Measurements from ENCODE around the gene XYLT1. TPM values are rescaled to one million over a fixed set of nuclear protein-coding genes. Genes with fewer than 3 reads are reported as not detected.

The XYLT1 gene
- total and polyA plus RNA-seq, 2 of the 8 experiments (the other 6 are each of a cell fraction or from before 2014, with no cell fraction given): 6.6 to 25.4 TPM

GRCh38 chr16:17135439-17135838 is 335.3 kb downstream of the XYLT1 start:
- CTCF ChIA-PET (ENCODE audit: partially characterized antibody): interaction anchor here (0.5 to 2.4 kb wide), 12 partner anchors 10 to 447 kb away, joined by 3 to 11 read pairs (median 4); no protein-coding TSS in a partner anchor
- POLR2A ChIA-PET (ENCODE audit: partially characterized antibody): interaction anchor here (0.6 kb wide), 1 partner anchor 309 kb away, joined by 3 read pairs; no protein-coding TSS in a partner anchor

More at GRCh38 chr16:17135439-17135838, 335.3 kb downstream of the XYLT1 start:
- Histone ChIP-seq H3K14ac (ENCODE audit: insufficient read length) (no peak overlapping the region), H3K79me2 (ENCODE audit: control insufficient read depth in 1 of 2, insufficient read depth in 2 of 2, low read length in 2 of 2) (no peaks in the 10 kb centered on the region), H3K4me1 (replicated peaks in 1 of 4; ENCODE audit: control insufficient read depth in 3 of 4, insufficient read depth in 4 of 4, low read length in 3 of 4) (peaks cover 0 to 4% (median 2%) of the 10 kb centered on the region in 4 experiments; a peak in 3 of 7 replicates), H2BK12ac (ENCODE audit: low read depth, low read length) (no peak overlapping the region), H3K23me2 (ENCODE audit: low read depth, low read length) (no peaks in the 10 kb centered on the region), H3K9me3 (ENCODE audit: insufficient read depth in 2 of 2, low read depth in 1 of 2, low read length in 1 of 2) (no peaks in the 10 kb centered on the region), H3K27ac (ENCODE audit: low read depth, low read length) (no peak overlapping the region), H4K8ac (ENCODE audit: extremely low read depth, insufficient read depth, low read length) (no peak overlapping the region), H4K20me1 (replicated peaks in 1 of 2; ENCODE audit: control insufficient read depth in 1 of 2, insufficient read depth in 2 of 2, low read length in 2 of 2) (peaks cover 0 to 1% of the 10 kb centered on the region in 2 experiments), H3K36me3 (ENCODE audit: control insufficient read depth in 2 of 4, insufficient read depth in 4 of 4, low read length in 3 of 4) (no peaks in the 10 kb centered on the region), H3K79me1 (ENCODE audit: low read depth, low read length) (no peaks in the 10 kb centered on the region), H2BK15ac (ENCODE audit: low read length) (no peak overlapping the region), H3K23ac (ENCODE audit: insufficient read length) (no peak overlapping the region), H3K9ac (replicated peaks in 1 of 4; ENCODE audit: extremely low read depth in 1 of 4, low read depth in 3 of 4, low read length in 3 of 4) (no peak overlapping the region), H3K56ac (replicated peaks; ENCODE audit: insufficient read length, low read depth, low read length) (no peak overlapping the region), H2BK20ac (ENCODE audit: low read length) (no peak overlapping the region), H3K18ac (ENCODE audit: extremely low read depth, low read length) (no peak overlapping the region), H2AK5ac (ENCODE audit: low read depth, low read length) (no peak overlapping the region), H3K4me2 (ENCODE audit: insufficient read depth in 1 of 2, low read depth in 2 of 2, low read length in 2 of 2) (no peak overlapping the region), H2AFZ (ENCODE audit: low read length) (no peak overlapping the region), H4K91ac (replicated peaks; ENCODE audit: insufficient read length, low read length) (no peak overlapping the region), H3K4me3 (ENCODE audit: extremely low read depth in 1 of 4, insufficient read depth in 2 of 4, low read depth in 3 of 4, low read length in 4 of 4) (no peak overlapping the region), H3K27me3 (replicated peaks in 1 of 4; ENCODE audit: control insufficient read depth in 3 of 4, extremely low read depth in 1 of 4, insufficient read depth in 3 of 4, low read length in 3 of 4) (no peaks in the 10 kb centered on the region), H2BK120ac (replicated peaks; ENCODE audit: low read depth, low read length) (no peak overlapping the region), H2BK5ac (ENCODE audit: low read depth, low read length) (no peak overlapping the region), H4K5ac (ENCODE audit: insufficient read length, low read depth, low read length) (no peak overlapping the region), H3K4ac (replicated peaks; ENCODE audit: insufficient read length, low read depth, low read length) (no peak overlapping the region)
- DNase-seq (ENCODE audit: low read depth in 1 of 2, low spot score in 2 of 2) (no peak), FAIRE-seq (no peak)
- TF ChIP-seq SIRT6 (IDR thresholded peaks at IDR 0.05; ENCODE audit: low read length): no peak
- TF ChIP-seq CREB1 (IDR thresholded peaks at IDR 0.05): no peak
- TF ChIP-seq JUND (IDR thresholded peaks at IDR 0.05; ENCODE audit: low read length): no peak
- TF ChIP-seq SP4 (IDR thresholded peaks at IDR 0.05; ENCODE audit: low read length): no peak
- no peak for TF ChIP-seq RAD21 (IDR thresholded peaks at IDR 0.05 in 1 of 2, conservative IDR thresholded peaks at IDR 0.05 in 1 of 2; ENCODE audit: low read depth in 2 of 2, low read length in 2 of 2)
- TF ChIP-seq JUN (IDR thresholded peaks at IDR 0.05; ENCODE audit: low read depth, low read length): no peak
- no peak for TF ChIP-seq TCF12 (IDR thresholded peaks at IDR 0.05; ENCODE audit: low read depth, low read length)
- TF ChIP-seq CBX5 (IDR thresholded peaks at IDR 0.05; ENCODE audit: low read depth, low read length): no peak
- TF ChIP-seq YY1 (IDR thresholded peaks at IDR 0.05; ENCODE audit: low read depth, low read length): no peak
- no peak for TF ChIP-seq TEAD4 (IDR thresholded peaks at IDR 0.05; ENCODE audit: low read depth, low read length)
- TF ChIP-seq NANOG (IDR thresholded peaks at IDR 0.05; ENCODE audit: insufficient read depth, low read depth, low read length, poor library complexity, severe bottlenecking): no peak
- WGBS, 2 experiments (ENCODE audit: extremely low coverage in 1 of 2, insufficient coverage in 1 of 2, insufficient read length in 1 of 2, insufficient replicate concordance in 2 of 2, low coverage in 1 of 2, low lambda C conversion rate in 2 of 2, missing lambda C conversion rate in 1 of 2): 88% methylated on average over 4 of the region's 4 CpGs; no CpG with 5 or more reads in 1 of the 2 experiments

All from H1 (cell line).